ENCODE measurements around the gene TOR1AIP1. TPM values are rescaled to one million over a fixed set of nuclear protein-coding genes. Genes with fewer than 3 reads are reported as not detected.
A peak's percentile ranks its signal among the peaks of the same experiment; 100 is the strongest.

Gene TOR1AIP1
- total and polyA plus RNA-seq, 3 donors from 2014 or later: 62.7 to 72.3 (median 63.7) TPM

- no peaks in the 10 kb centered on the region for H3K36me3 ChIP-seq (ENCODE audit: low read depth, missing control alignments)
- H3K27me3 ChIP-seq: no peaks in the 10 kb centered on the region
- no peaks in the 10 kb centered on the region for H3K9me3 ChIP-seq
- H3K4me1 ChIP-seq: no peaks in the 10 kb centered on the region
- no peak overlapping the region for H3K27ac ChIP-seq
- intact Hi-C loops (cut with DNase I; ENCODE audit: low total_unique reads): no loop called here
- WGBS, 2 donors: 91 to 94% methylated on average over 6 of the region's 6 CpGs
- TF ChIP-seq POLR2A (IDR thresholded peaks at IDR 0.05): no peak
- no peak for TF ChIP-seq CTCF (IDR thresholded peaks at IDR 0.05)
- no peak for DNase-seq
- H3K4me3 ChIP-seq: no peak overlapping the region
These were observed 16.7 kb upstream of the TOR1AIP1 start for GRCh38 chr1:179865377-179865776.

GRCh38 chr1:179866616-179867015 is 15.5 kb upstream of the TOR1AIP1 start:
- TF ChIP-seq POLR2A (IDR thresholded peaks at IDR 0.05) (no peak), CTCF (IDR thresholded peaks at IDR 0.05) (no peak)
- intact Hi-C loops (cut with DNase I; ENCODE audit: low total_unique reads): no loop called here

GRCh38 chr1:179867493-179868330 is 14.4 kb upstream of the TOR1AIP1 start:
- WGBS, 2 donors: 38 to 40% methylated on average over 1 of the region's 1 CpG
- Histone ChIP-seq H3K27me3 (no peaks in the 10 kb centered on the region), H3K36me3 (ENCODE audit: low read depth, missing control alignments) (no peaks in the 10 kb centered on the region), H3K9me3 (no peaks in the 10 kb centered on the region), H3K27ac (no peak overlapping the region), H3K4me3 (no peak overlapping the region), H3K4me1 (no peaks in the 10 kb centered on the region)
- peak; percentile 61 for DNase-seq
- TF ChIP-seq POLR2A (IDR thresholded peaks at IDR 0.05) (no peak), CTCF (IDR thresholded peaks at IDR 0.05) (peak; percentile 20 to 50 (median 32))
- intact Hi-C loops (cut with DNase I; ENCODE audit: low total_unique reads): no loop called here

More at GRCh38 chr1:179866616-179867015, 15.5 kb upstream of the TOR1AIP1 start:
- WGBS, 2 donors: 94 to 97% methylated on average over 7 of the region's 7 CpGs
- Histone ChIP-seq H3K36me3 (ENCODE audit: low read depth, missing control alignments) (no peaks in the 10 kb centered on the region), H3K27ac (no peak overlapping the region), H3K27me3 (no peaks in the 10 kb centered on the region), H3K4me1 (no peaks in the 10 kb centered on the region), H3K4me3 (no peak overlapping the region), H3K9me3 (no peaks in the 10 kb centered on the region)
- no peak for DNase-seq

- Histone ChIP-seq H3K27ac (no peak overlapping the region), H3K4me3 (no peak overlapping the region), H3K36me3 (ENCODE audit: low read depth, missing control alignments) (no peaks in the 10 kb centered on the region), H3K9me3 (no peaks in the 10 kb centered on the region), H3K27me3 (no peaks in the 10 kb centered on the region), H3K4me1 (peaks cover 8% of the 10 kb centered on the region)
- TF ChIP-seq POLR2A (IDR thresholded peaks at IDR 0.05) (no peak), CTCF (IDR thresholded peaks at IDR 0.05) (no peak)
- no peak for DNase-seq
- intact Hi-C loops (cut with DNase I; ENCODE audit: low total_unique reads): no loop called here
- 66 to 75% methylated on average over 1 of the region's 1 CpG for WGBS, 2 donors
These were observed 11.2 kb upstream of the TOR1AIP1 start for GRCh38 chr1:179870870-179871269.

- WGBS, 2 donors: 35 to 38% methylated on average over 1 of the region's 1 CpG
- intact Hi-C loops (cut with DNase I; ENCODE audit: low total_unique reads): no loop called here
- peaks cover 18% of the 10 kb centered on the region for H3K4me1 ChIP-seq
- DNase-seq: no peak
- no peaks in the 10 kb centered on the region for H3K9me3 ChIP-seq
- H3K27ac ChIP-seq: peak overlapping the region in 1 of 2 donors; percentile 53
- H3K4me3 ChIP-seq: no peak overlapping the region
- TF ChIP-seq POLR2A (IDR thresholded peaks at IDR 0.05) (no peak), CTCF (IDR thresholded peaks at IDR 0.05) (no peak)
- no peaks in the 10 kb centered on the region for H3K27me3 ChIP-seq
- no peaks in the 10 kb centered on the region for H3K36me3 ChIP-seq (ENCODE audit: low read depth, missing control alignments)
These were observed 10.1 kb upstream of the TOR1AIP1 start for GRCh38 chr1:179871940-179872339.

Measured in testis (tissue), 3 donors.